Measurements from ENCODE around the gene CYTH1.

The CYTH1 gene

DNA sequence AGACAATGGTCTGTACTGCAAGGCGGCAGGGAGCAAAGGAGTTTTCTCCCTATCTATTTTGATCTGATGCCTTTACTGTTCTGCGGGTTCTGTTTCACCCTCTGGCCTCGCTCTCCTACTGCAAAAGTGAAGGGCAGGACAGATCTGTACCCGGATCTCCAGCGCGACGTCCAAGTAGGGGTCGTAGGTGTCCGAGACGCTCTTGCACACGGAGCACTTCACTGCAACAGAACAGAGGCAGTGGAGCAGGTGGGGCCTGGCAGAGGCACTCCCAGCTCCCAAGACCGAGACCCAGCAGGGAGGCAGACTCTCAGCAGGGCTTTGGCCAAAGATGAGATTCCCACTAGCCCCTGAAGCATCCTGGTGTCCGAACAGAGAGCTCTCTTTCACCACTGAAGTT lies 38.8 kb upstream of the CYTH1 start:
- no peak overlapping the region for H3K9ac ChIP-seq (ENCODE audit: low read depth, low read length)
- H3K27me3 ChIP-seq (ENCODE audit: insufficient read depth, low read length) = no peaks in the 10 kb centered on the region
- peaks cover 96% of the 10 kb centered on the region for H3K36me3 ChIP-seq (ENCODE audit: insufficient read depth, low read length)
- no peak overlapping the region for H3K27ac ChIP-seq (ENCODE audit: low read depth, low read length)
- no peaks in the 10 kb centered on the region for H3K4me1 ChIP-seq (ENCODE audit: insufficient read depth, low read length)
- WGBS = 93% methylated on average over 13 of the region's 13 CpGs
- H3K9me3 ChIP-seq (ENCODE audit: insufficient read depth, low read depth, low read length) = no peaks in the 10 kb centered on the region
- H3K4me3 ChIP-seq (ENCODE audit: low read length) = no peak overlapping the region

- WGBS = 96% methylated on average over 18 of the region's 18 CpGs
- H3K36me3 ChIP-seq (ENCODE audit: insufficient read depth, low read length) = peaks cover 96% of the 10 kb centered on the region
Measured at GRCh38 chr17:78819806-78820792, 38.0 kb upstream of the CYTH1 start.

GRCh38 chr17:78819402-78819801 lies 37.3 kb upstream of the CYTH1 start:
- H3K27ac ChIP-seq (ENCODE audit: low read depth, low read length) = no peak overlapping the region
- no peaks in the 10 kb centered on the region for H3K9me3 ChIP-seq (ENCODE audit: insufficient read depth, low read depth, low read length)
- no peaks in the 10 kb centered on the region for H3K27me3 ChIP-seq (ENCODE audit: insufficient read depth, low read length)
- WGBS = 95% methylated on average over 8 of the region's 8 CpGs
- no peak overlapping the region for H3K4me3 ChIP-seq (ENCODE audit: low read length)
- no peaks in the 10 kb centered on the region for H3K4me1 ChIP-seq (ENCODE audit: insufficient read depth, low read length)
- no peak overlapping the region for H3K9ac ChIP-seq (ENCODE audit: low read depth, low read length)
- H3K36me3 ChIP-seq (ENCODE audit: insufficient read depth, low read length) = peaks cover 96% of the 10 kb centered on the region

More at GRCh38 chr17:78819806-78820792, 38.0 kb upstream of the CYTH1 start:
- H3K4me3 ChIP-seq (ENCODE audit: low read length) = no peak overlapping the region
- H3K27ac ChIP-seq (ENCODE audit: low read depth, low read length) = no peak overlapping the region
- no peaks in the 10 kb centered on the region for H3K27me3 ChIP-seq (ENCODE audit: insufficient read depth, low read length)
- no peaks in the 10 kb centered on the region for H3K4me1 ChIP-seq (ENCODE audit: insufficient read depth, low read length)
- H3K9me3 ChIP-seq (ENCODE audit: insufficient read depth, low read depth, low read length) = no peaks in the 10 kb centered on the region
- no peak overlapping the region for H3K9ac ChIP-seq (ENCODE audit: low read depth, low read length)

DNA sequence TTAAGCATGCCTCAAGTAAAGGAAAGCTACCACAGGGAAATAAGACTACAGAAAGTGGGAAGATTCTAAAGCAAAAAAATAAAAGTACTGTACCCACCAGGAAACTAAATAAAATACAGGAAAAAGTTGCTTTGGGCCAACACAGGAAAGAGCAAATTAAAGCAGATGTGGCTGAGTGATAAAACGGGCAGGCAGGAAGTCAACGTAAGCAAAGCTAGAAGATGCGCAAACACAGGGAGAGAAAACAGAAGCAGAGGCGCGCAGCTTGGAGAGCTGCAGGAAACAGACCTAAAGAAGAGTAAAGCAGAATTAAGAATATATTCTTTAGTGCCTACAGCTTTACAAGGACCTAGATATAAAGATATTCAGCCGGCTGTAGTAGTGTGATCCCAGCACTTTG lies 36.9 kb upstream of the CYTH1 start:
- 94% methylated on average over 6 of the region's 6 CpGs for WGBS
- H3K9me3 ChIP-seq (ENCODE audit: insufficient read depth, low read depth, low read length) = no peaks in the 10 kb centered on the region
- H3K36me3 ChIP-seq (ENCODE audit: insufficient read depth, low read length) = peaks cover 96% of the 10 kb centered on the region
- no peaks in the 10 kb centered on the region for H3K27me3 ChIP-seq (ENCODE audit: insufficient read depth, low read length)
- H3K27ac ChIP-seq (ENCODE audit: low read depth, low read length) = no peak overlapping the region
- H3K4me3 ChIP-seq (ENCODE audit: low read length) = no peak overlapping the region
- no peaks in the 10 kb centered on the region for H3K4me1 ChIP-seq (ENCODE audit: insufficient read depth, low read length)
- no peak overlapping the region for H3K9ac ChIP-seq (ENCODE audit: low read depth, low read length)

DNA sequence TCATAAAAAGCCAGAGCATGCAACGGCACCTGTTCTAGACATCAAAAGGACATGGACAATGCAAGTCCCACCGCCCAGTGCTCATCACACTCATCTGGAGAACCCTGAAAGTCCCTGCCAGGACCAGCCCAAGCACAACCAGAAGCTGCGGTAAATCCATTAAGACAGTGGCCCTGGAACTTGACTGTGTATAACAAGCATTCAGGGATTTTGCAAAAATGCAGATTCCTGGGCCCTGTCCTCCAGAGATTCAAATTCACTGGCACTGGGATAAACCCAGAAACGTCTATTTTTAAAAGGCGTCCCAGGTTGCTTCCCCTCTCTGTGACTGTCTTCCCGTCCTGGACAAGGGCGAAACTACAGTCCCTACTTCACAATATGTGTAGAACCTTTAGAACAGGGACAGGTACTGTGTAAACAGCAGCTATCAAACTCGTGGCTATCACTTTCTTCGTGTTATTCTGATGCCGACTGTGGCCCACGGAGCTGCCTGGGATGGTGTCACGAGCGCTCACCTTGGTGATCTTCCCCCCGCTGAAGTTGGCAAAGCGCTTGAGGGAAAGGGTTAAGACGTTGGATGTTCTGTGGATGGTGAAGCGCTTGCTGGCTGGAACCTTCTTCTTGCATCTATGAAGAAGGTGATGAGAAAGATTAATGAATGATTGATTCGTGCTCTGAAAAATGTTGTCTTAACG lies 36.2 kb upstream of the CYTH1 start:
- Histone ChIP-seq H3K9me3 (ENCODE audit: insufficient read depth, low read depth, low read length) (no peaks in the 10 kb centered on the region), H3K36me3 (ENCODE audit: insufficient read depth, low read length) (peaks cover 96% of the 10 kb centered on the region), H3K27me3 (ENCODE audit: insufficient read depth, low read length) (no peaks in the 10 kb centered on the region), H3K27ac (ENCODE audit: low read depth, low read length) (no peak overlapping the region), H3K4me1 (ENCODE audit: insufficient read depth, low read length) (no peaks in the 10 kb centered on the region), H3K4me3 (ENCODE audit: low read length) (no peak overlapping the region), H3K9ac (ENCODE audit: low read depth, low read length) (no peak overlapping the region)
- 95% methylated on average over 19 of the region's 19 CpGs for WGBS

DNA sequence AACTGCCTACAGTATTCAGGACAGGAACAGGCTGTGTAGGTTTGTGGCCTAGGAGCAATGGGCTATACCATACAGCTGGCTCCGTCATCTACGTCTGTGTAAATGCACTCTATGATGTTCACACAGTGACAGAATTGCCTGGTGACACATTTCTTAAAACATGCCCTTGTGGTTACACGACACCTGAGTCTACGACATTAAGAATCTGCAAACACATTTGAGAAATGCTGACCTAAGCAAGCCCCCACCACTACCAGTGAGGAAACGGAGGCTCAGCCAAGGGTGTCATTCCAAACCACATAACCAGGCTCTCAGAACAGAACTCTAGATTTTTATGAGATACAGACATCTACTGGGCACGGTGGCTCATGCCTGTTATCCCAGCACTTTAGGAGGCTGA lies 35.0 kb upstream of the CYTH1 start:
- Histone ChIP-seq H3K36me3 (ENCODE audit: insufficient read depth, low read length) (peaks cover 97% of the 10 kb centered on the region), H3K27ac (ENCODE audit: low read depth, low read length) (no peak overlapping the region), H3K4me1 (ENCODE audit: insufficient read depth, low read length) (no peaks in the 10 kb centered on the region), H3K9ac (ENCODE audit: low read depth, low read length) (no peak overlapping the region), H3K9me3 (ENCODE audit: insufficient read depth, low read depth, low read length) (no peaks in the 10 kb centered on the region), H3K27me3 (ENCODE audit: insufficient read depth, low read length) (no peaks in the 10 kb centered on the region), H3K4me3 (ENCODE audit: low read length) (no peak overlapping the region)
- 97% methylated on average over 6 of the region's 6 CpGs for WGBS

DNA sequence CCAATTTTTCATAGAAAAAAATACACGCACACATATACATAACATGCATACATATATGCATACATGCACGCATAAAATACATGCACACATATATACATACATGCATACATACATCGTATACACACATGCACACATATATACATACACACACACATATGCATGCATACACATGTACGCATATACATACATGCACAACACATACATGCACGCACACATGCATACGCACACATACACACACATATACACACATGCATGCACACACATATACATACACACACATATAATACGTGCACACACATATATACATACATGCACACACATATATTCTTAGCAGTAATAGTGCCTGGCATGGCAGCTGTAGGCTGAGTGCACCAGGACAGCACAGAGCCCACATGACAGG lies 33.6 kb upstream of the CYTH1 start:
- Histone ChIP-seq H3K9ac (ENCODE audit: low read depth, low read length) (no peak overlapping the region), H3K9me3 (ENCODE audit: insufficient read depth, low read depth, low read length) (no peaks in the 10 kb centered on the region), H3K27me3 (ENCODE audit: insufficient read depth, low read length) (no peaks in the 10 kb centered on the region), H3K4me1 (ENCODE audit: insufficient read depth, low read length) (no peaks in the 10 kb centered on the region), H3K27ac (ENCODE audit: low read depth, low read length) (no peak overlapping the region), H3K4me3 (ENCODE audit: low read length) (no peak overlapping the region), H3K36me3 (ENCODE audit: insufficient read depth, low read length) (peaks cover 100% of the 10 kb centered on the region)
- 89% methylated on average over 7 of the region's 7 CpGs for WGBS

DNA sequence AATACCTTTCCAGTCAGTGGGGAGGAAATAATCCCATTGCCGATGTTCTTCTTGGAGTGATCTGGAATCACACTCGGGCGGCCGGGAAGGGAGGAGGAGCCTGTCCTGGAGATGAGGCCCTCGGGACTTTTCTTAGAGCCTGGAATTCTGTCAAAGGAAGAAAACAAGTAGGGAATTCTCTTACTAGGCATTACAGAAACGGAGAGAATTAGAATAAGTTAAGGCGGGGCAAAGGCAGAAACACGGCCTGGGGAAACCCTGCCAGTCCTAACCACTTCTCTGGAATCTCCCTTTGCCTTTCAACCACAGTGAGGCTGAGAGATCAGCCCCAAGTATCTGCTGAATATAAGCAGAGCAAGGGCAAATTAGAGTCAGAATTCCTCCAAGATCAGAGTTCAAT lies 30.8 kb upstream of the CYTH1 start:
- no peaks in the 10 kb centered on the region for H3K9me3 ChIP-seq (ENCODE audit: insufficient read depth, low read depth, low read length)
- H3K4me3 ChIP-seq (ENCODE audit: low read length) = no peak overlapping the region
- no peak overlapping the region for H3K9ac ChIP-seq (ENCODE audit: low read depth, low read length)
- no peaks in the 10 kb centered on the region for H3K27me3 ChIP-seq (ENCODE audit: insufficient read depth, low read length)
- H3K36me3 ChIP-seq (ENCODE audit: insufficient read depth, low read length) = peaks cover 100% of the 10 kb centered on the region
- no peak overlapping the region for H3K27ac ChIP-seq (ENCODE audit: low read depth, low read length)
- H3K4me1 ChIP-seq (ENCODE audit: insufficient read depth, low read length) = no peaks in the 10 kb centered on the region
- 91% methylated on average over 8 of the region's 8 CpGs for WGBS

DNA sequence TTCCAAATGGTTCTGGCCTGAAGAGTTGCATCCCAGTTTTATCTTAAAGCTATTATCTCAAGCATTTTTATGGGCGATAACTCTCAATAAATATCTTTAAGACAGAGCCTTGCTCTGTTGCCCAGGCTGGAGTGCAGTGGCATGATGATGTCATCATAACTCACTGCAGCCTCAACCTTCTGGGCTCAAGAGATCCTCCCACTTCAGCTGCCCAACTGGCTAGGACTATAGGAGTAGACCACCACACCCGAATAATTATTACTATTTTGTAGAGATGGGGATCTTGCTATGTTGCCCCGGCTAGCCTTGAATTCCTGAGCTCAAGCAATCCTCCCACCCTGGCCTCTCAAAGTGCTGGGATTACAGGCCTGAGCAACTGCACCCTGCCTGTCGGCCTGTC lies 26.1 kb upstream of the CYTH1 start:
- Histone ChIP-seq H3K36me3 (ENCODE audit: insufficient read depth, low read length) (peaks cover 99% of the 10 kb centered on the region), H3K4me1 (ENCODE audit: insufficient read depth, low read length) (no peaks in the 10 kb centered on the region), H3K27ac (ENCODE audit: low read depth, low read length) (no peak overlapping the region)

GRCh38 chr17:78806451-78806850 lies 24.4 kb upstream of the CYTH1 start:
- no peaks in the 10 kb centered on the region for H3K27me3 ChIP-seq (ENCODE audit: insufficient read depth, low read length)
- no peaks in the 10 kb centered on the region for H3K4me1 ChIP-seq (ENCODE audit: insufficient read depth, low read length)
- 93% methylated on average over 9 of the region's 9 CpGs for WGBS
- H3K9me3 ChIP-seq (ENCODE audit: insufficient read depth, low read depth, low read length) = no peaks in the 10 kb centered on the region
- H3K4me3 ChIP-seq (ENCODE audit: low read length) = no peak overlapping the region
- H3K36me3 ChIP-seq (ENCODE audit: insufficient read depth, low read length) = peaks cover 96% of the 10 kb centered on the region
- no peak overlapping the region for H3K9ac ChIP-seq (ENCODE audit: low read depth, low read length)
- no peak overlapping the region for H3K27ac ChIP-seq (ENCODE audit: low read depth, low read length)

More for the DNA sequence above, 26.1 kb upstream of the CYTH1 start:
- Histone ChIP-seq H3K9ac (ENCODE audit: low read depth, low read length) (no peak overlapping the region), H3K27me3 (ENCODE audit: insufficient read depth, low read length) (no peaks in the 10 kb centered on the region), H3K4me3 (ENCODE audit: low read length) (no peak overlapping the region), H3K9me3 (ENCODE audit: insufficient read depth, low read depth, low read length) (no peaks in the 10 kb centered on the region)
- 97% methylated on average over 2 of the region's 4 CpGs for WGBS

GRCh38 chr17:78805301-78805700 lies 23.2 kb upstream of the CYTH1 start:
- H3K36me3 ChIP-seq (ENCODE audit: insufficient read depth, low read length) = peaks cover 89% of the 10 kb centered on the region

More at GRCh38 chr17:78805301-78805700, 23.2 kb upstream of the CYTH1 start:
- no peak overlapping the region for H3K9ac ChIP-seq (ENCODE audit: low read depth, low read length)
- H3K9me3 ChIP-seq (ENCODE audit: insufficient read depth, low read depth, low read length) = no peaks in the 10 kb centered on the region
- H3K27ac ChIP-seq (ENCODE audit: low read depth, low read length) = no peak overlapping the region
- H3K4me1 ChIP-seq (ENCODE audit: insufficient read depth, low read length) = no peaks in the 10 kb centered on the region
- no peaks in the 10 kb centered on the region for H3K27me3 ChIP-seq (ENCODE audit: insufficient read depth, low read length)
- 97% methylated on average over 14 of the region's 14 CpGs for WGBS
- no peak overlapping the region for H3K4me3 ChIP-seq (ENCODE audit: low read length)

Measured in HUES64 (cell line).